K562 (cell line): Measurements from ENCODE around the gene ZNHIT3. TPM values are rescaled to one million over a fixed set of nuclear protein-coding genes. Genes with fewer than 3 reads are reported as not detected.
"Not testable (repeated sequence)": the region's sequence is repeated elsewhere in the genome, so short reads cannot be mapped to it uniquely, and the experiment has no call there.

Experiments
- ATAC-seq: fragments of 200-7000 bp; cut with Tn5 transposase; 3 replicates; pipeline ENCODE4 v1.9.1; 2020; ENCODE audit warnings: moderate library complexity
- BruUV-seq: library from RNA; stranded (reverse); fragments of 400-500 nt; replicated peaks from 2 replicates; lab custom pipeline; 2021; lab: Mats Ljungman, UMichigan
- CTCF ChIA-PET: fragments of 300-600 bp; formaldehyde crosslinking; extraction: SDS; loops from one replicate; lab custom pipeline; 2021; ENCODE audit warnings: low intra/inter-chr PET ratio; lab: Yijun Ruan, JAX
- POLR2A ChIA-PET: fragments of 300-600, 350-650 bp; sonication (Branson Sonifier 250); formaldehyde crosslinking; extraction: SDS; loops from one replicate; lab custom pipeline; 2021; ENCODE audit warnings: antibody characterized with exemption, inconsistent platforms; lab: Yijun Ruan, JAX
- DNase-seq, 4 experiments: peaks; one replicate each; pipeline versions ENCODE4 v3.0.0 to v3.0.0-alpha.2; 2011 to 2018; ENCODE audit warnings: low spot score in 3 of 4, mixed read lengths in 3 of 4; ENCODE audit errors: extremely low read depth in 1 of 4
- FAIRE-seq: peaks from 2 replicates; lab custom pipeline; 2011; peaks lifted over from hg19 to GRCh38; lab: Jason Lieb, UNC
- H2AFZ ChIP-seq: 2 replicates; pipeline ENCODE4 v1.6.0; 2011; ENCODE audit warnings: low read depth, low read length, control low read depth, inconsistent platforms
- H3K27ac ChIP-seq: fragments of 200-600 bp; 3 replicates; pipeline ENCODE4 v1.8.0; 2011; ENCODE audit warnings: low read depth, mild to moderate bottlenecking, control low read depth, inconsistent platforms, low read length, moderate library complexity, mixed read lengths; ENCODE audit errors: extremely low read depth
- H3K27me3 ChIP-seq, 2 experiments: fragments of 300-600 bp in 1 of 2; 2 replicates in 1 of 2; 3 replicates in 1 of 2; pipeline versions ENCODE4 v1.6.0 to v1.8.0; 2011; ENCODE audit warnings: inconsistent platforms in 2 of 2, low read length in 2 of 2, mild to moderate bottlenecking in 1 of 2, mixed read lengths in 1 of 2, moderate library complexity in 1 of 2; ENCODE audit not compliant: control insufficient read depth in 2 of 2, insufficient read depth in 2 of 2
- H3K36me3 ChIP-seq: fragments of 300-600 bp; 3 replicates; pipeline ENCODE4 v1.8.0; 2011; ENCODE audit warnings: mild to moderate bottlenecking, low read length, inconsistent platforms; ENCODE audit not compliant: control insufficient read depth, insufficient read depth
- H3K4me1 ChIP-seq, 2 experiments: fragments of 200-600 bp in 1 of 2; replicated peaks in 1 of 2; 2 replicates in 1 of 2; 3 replicates in 1 of 2; pipeline versions ENCODE4 v1.5.1 to v1.8.0; 2011; ENCODE audit warnings: inconsistent platforms in 2 of 2, low read length in 2 of 2, mild to moderate bottlenecking in 1 of 2, mixed read lengths in 1 of 2, moderate library complexity in 1 of 2; ENCODE audit not compliant: control insufficient read depth in 2 of 2, insufficient read depth in 2 of 2
- H3K4me2 ChIP-seq: 2 replicates; pipeline ENCODE4 v1.6.1; 2011; ENCODE audit warnings: low read length, control low read depth, inconsistent platforms, mixed read lengths; ENCODE audit not compliant: insufficient read depth
- H3K4me3 ChIP-seq: fragments of 200-600 bp; sonication (generic), shearing (Covaris generic); 2 replicates; pipeline ENCODE4 v1.5.1; 2016; ENCODE audit warnings: control low read depth, inconsistent platforms
- H3K79me2 ChIP-seq: fragments of 200-600 bp; 3 replicates; pipeline ENCODE4 v1.8.0; 2011; ENCODE audit warnings: low read length, inconsistent platforms; ENCODE audit not compliant: control insufficient read depth, insufficient read depth
- H3K9ac ChIP-seq, 2 experiments: 2 replicates each; pipeline versions ENCODE4 v1.6.0 to v1.6.1; 2011; ENCODE audit warnings: low read depth in 2 of 2, low read length in 2 of 2, control low read depth in 1 of 2, inconsistent platforms in 1 of 2, mild to moderate bottlenecking in 1 of 2, mixed read lengths in 1 of 2; ENCODE audit not compliant: insufficient read depth in 1 of 2
- H3K9me1 ChIP-seq: one replicate; pipeline ENCODE4 v1.6.0; 2011; ENCODE audit warnings: inconsistent platforms, mild to moderate bottlenecking, low read length, moderate library complexity; ENCODE audit not compliant: control insufficient read depth, insufficient read depth
- H3K9me3 ChIP-seq: replicated peaks from 2 replicates; pipeline ENCODE4 v1.5.1; 2011; ENCODE audit warnings: low read depth, low read length, inconsistent platforms; ENCODE audit not compliant: control insufficient read depth, insufficient read depth
- H4K20me1 ChIP-seq: replicated peaks from 2 replicates; pipeline ENCODE4 v1.6.1; 2011; ENCODE audit warnings: low read length, inconsistent platforms, mixed read lengths; ENCODE audit not compliant: control insufficient read depth, insufficient read depth
- CREB1 ChIP-seq, 2 experiments: sonication (generic) in 1 of 2; formaldehyde crosslinking in 1 of 2; IDR thresholded peaks; 2 replicates each; pipeline versions ENCODE4 v1.6.1 to v1.8.0; 2012 to 2022; ENCODE audit warnings: inconsistent platforms in 1 of 2, mild to moderate bottlenecking in 1 of 2, missing genetic modification reagents in 1 of 2, moderate library complexity in 1 of 2
- HDAC8 ChIP-seq: fragments of 450-650 bp; IDR thresholded peaks from 2 replicates; pipeline ENCODE4 v1.6.1; 2016; ENCODE audit warnings: mild to moderate bottlenecking, missing genetic modification characterization, moderate library complexity, missing compliant biosample characterization
- MGA ChIP-seq: fragments of 450-650 bp; IDR thresholded peaks from 2 replicates; pipeline ENCODE4 v1.6.1; 2016; ENCODE audit warnings: mild to moderate bottlenecking, moderate library complexity
- NFIC ChIP-seq: fragments of 450-650 bp; IDR thresholded peaks from 2 replicates; pipeline ENCODE4 v1.6.1; 2017; ENCODE audit warnings: mild to moderate bottlenecking, inconsistent platforms
- WGBS: fragments of 100-300 bp; shearing (Covaris generic); methylation state at CpG from one replicate; pipeline ENCODE4 v1.1.6; 2016; ENCODE audit warnings: low coverage, mixed read lengths; ENCODE audit not compliant: insufficient coverage; ENCODE audit errors: missing lambda C conversion rate; 5-methylcytosine and 5-hydroxymethylcytosine counted together
- in situ Hi-C: fragments of 300-500 bp; cut with MboI; formaldehyde crosslinking; loops from 4 replicates; pipeline ENCODE4 v1.15.0; 2018; ENCODE audit warnings: inconsistent platforms, mixed read lengths
- intact Hi-C: fragments of 100-400 bp; cut with micrococcal nuclease; formaldehyde crosslinking; loops from 2 replicates; pipeline ENCODE4 v1.14.2; 2022
- polyA plus RNA-seq, 8 experiments: library from polyadenylated mRNA; depleted of rRNA in 4 of 8; stranded (reverse) in 5 of 8; unstranded in 3 of 8; fragments of >200 nt; fragmentation: Nextera tagmentation in 2 of 8; fragmentation: Illumina TruSeq in 1 of 8; extraction: Ambion mirVana in 2 of 8; extraction: Trizol in 1 of 8; gene quantifications; 2 replicates each; pipeline versions ENCODE4 v1.2.1 to v1.2.3, GENCODE V29; 2011 to 2014; ENCODE audit warnings: inconsistent platforms in 1 of 8, missing spikeins in 1 of 8
- total RNA-seq, 7 experiments: library from RNA; depleted of rRNA in 6 of 7; stranded (reverse); fragments of >200 nt in 6 of 7; fragmentation: Illumina TruSeq in 2 of 7; extraction: Trizol in 2 of 7; gene quantifications; 2 replicates each; pipeline versions ENCODE4 v1.2.1 to v1.2.3, GENCODE V29; 2011 to 2021; ENCODE audit warnings: low replicate concordance in 1 of 7

ZNHIT3 gene
- total and polyA plus RNA-seq, 9 of the 15 experiments (the other 6 are each of a cell fraction or from before 2014, with no cell fraction given): 45.0 to 300 (median 88.4) TPM

GRCh38 chr17:36486204-36487194 lies at the start of gene ZNHIT3 (continued):
- TF ChIP-seq MGA (peak; percentile 61), CREB1 (IDR thresholded peaks at IDR 0.05) (peak; percentile 57; the same call in 1 of the 2 replicates), CREB1 (CRISPR knock-in tag; IDR thresholded peaks at IDR 0.05) (peak; percentile 77), NFIC (0 out of 2 replicates have a peak, but pooled peaks have one; percentile 10), HDAC8 (tag) (no peak)

- H3K36me3 ChIP-seq, H3K9me3 ChIP-seq, H3K9ac ChIP-seq, CTCF ChIA-PET, ATAC-seq, FAIRE-seq, H3K4me2 ChIP-seq, H4K20me1 ChIP-seq, DNase-seq, H3K79me2 ChIP-seq, POLR2A ChIA-PET, H3K9me1 ChIP-seq, H3K4me3 ChIP-seq, BruUV-seq, H3K27ac ChIP-seq, H3K27me3 ChIP-seq, H3K4me1 ChIP-seq, H2AFZ ChIP-seq, intact Hi-C loops, in situ Hi-C loops: not testable (repeated sequence)
- WGBS: no CpG with 5 or more reads among the region's 4 CpGs
These were observed 44.7 kb upstream of the ZNHIT3 start for GRCh38 chr17:36441792-36442191.
